DOHH2 (cell line): ENCODE measurements around the gene PEAR1.

Source experiments
- H3F3A ChIP-seq: fragments of 200-600 bp; sonication (generic), shearing (Covaris generic); 2 replicates; pipeline ENCODE4 v1.6.0; 2016; ENCODE audit warnings: antibody characterized with exemption, mild to moderate bottlenecking; ENCODE audit not compliant: control insufficient read depth, insufficient read depth
- H3K27ac ChIP-seq: fragments of 200-600 bp; sonication (generic); 2 replicates; pipeline ENCODE4 v1.5.1; 2014; ENCODE audit warnings: low read depth, mild to moderate bottlenecking, low read length, moderate library complexity
- H3K27me3 ChIP-seq: fragments of 200-600 bp; sonication (generic); 2 replicates; pipeline ENCODE4 v1.6.1; 2014; ENCODE audit warnings: mild to moderate bottlenecking, low read length, mixed read lengths; ENCODE audit not compliant: control insufficient read depth
- H3K36me3 ChIP-seq: fragments of 200-600 bp; sonication (generic); 2 replicates; pipeline ENCODE4 v1.6.1; 2014; ENCODE audit warnings: mild to moderate bottlenecking, low read length, moderate library complexity, mixed read lengths; ENCODE audit not compliant: control insufficient read depth
- H3K4me1 ChIP-seq: fragments of 200-600 bp; sonication (generic); 2 replicates; pipeline ENCODE4 v1.6.1; 2014; ENCODE audit warnings: mild to moderate bottlenecking, low read length, mixed read lengths; ENCODE audit not compliant: control insufficient read depth
- H3K4me2 ChIP-seq: fragments of 200-600 bp; sonication (generic); 2 replicates; pipeline ENCODE4 v1.6.0; 2014; ENCODE audit warnings: mild to moderate bottlenecking, low read length, moderate library complexity
- H3K4me3 ChIP-seq: fragments of 200-600 bp; sonication (generic); 2 replicates; pipeline ENCODE4 v1.5.1; 2014; ENCODE audit warnings: mild to moderate bottlenecking, low read length, mixed read lengths
- H3K79me2 ChIP-seq: fragments of 200-600 bp; sonication (generic); 2 replicates; pipeline ENCODE4 v1.6.1; 2014; ENCODE audit warnings: mild to moderate bottlenecking, low read length, mixed read lengths; ENCODE audit not compliant: control insufficient read depth
- H3K9me2 ChIP-seq: fragments of 200-600 bp; sonication (generic); replicated peaks from 2 replicates; pipeline ENCODE4 v1.6.1; 2014; ENCODE audit warnings: mild to moderate bottlenecking, low read length, mixed read lengths; ENCODE audit not compliant: control insufficient read depth
- H3K9me3 ChIP-seq: fragments of 200-600 bp; sonication (generic); 2 replicates; pipeline ENCODE4 v1.6.1; 2014; ENCODE audit warnings: antibody characterized with exemption, low read length, mixed read lengths; ENCODE audit not compliant: control insufficient read depth, insufficient read depth
- H4K20me1 ChIP-seq: fragments of 200-600 bp; sonication (generic); 2 replicates; pipeline ENCODE4 v1.6.0; 2014; ENCODE audit warnings: low read depth, mild to moderate bottlenecking, antibody characterized with exemption, low read length, moderate library complexity; ENCODE audit not compliant: control insufficient read depth, insufficient read depth
- EZH2phosphoT487 ChIP-seq: fragments of 200-600 bp; sonication (generic); IDR thresholded peaks from 2 replicates; pipeline ENCODE4 v1.6.1; 2017; ENCODE audit warnings: borderline replicate concordance, mild to moderate bottlenecking, antibody characterized with exemption, low read length, moderate library complexity, mixed read lengths
- TF ChIP-seq, protein P1 (sequence below): fragments of 200-600 bp; sonication (generic); IDR thresholded peaks from one replicate; pipeline ENCODE4 v1.5.1; 2014; ENCODE audit warnings: antibody characterized with exemption, mild to moderate bottlenecking, low read depth, low read length; ENCODE audit not compliant: poor library complexity, severe bottlenecking

The PEAR1 gene

DNA sequence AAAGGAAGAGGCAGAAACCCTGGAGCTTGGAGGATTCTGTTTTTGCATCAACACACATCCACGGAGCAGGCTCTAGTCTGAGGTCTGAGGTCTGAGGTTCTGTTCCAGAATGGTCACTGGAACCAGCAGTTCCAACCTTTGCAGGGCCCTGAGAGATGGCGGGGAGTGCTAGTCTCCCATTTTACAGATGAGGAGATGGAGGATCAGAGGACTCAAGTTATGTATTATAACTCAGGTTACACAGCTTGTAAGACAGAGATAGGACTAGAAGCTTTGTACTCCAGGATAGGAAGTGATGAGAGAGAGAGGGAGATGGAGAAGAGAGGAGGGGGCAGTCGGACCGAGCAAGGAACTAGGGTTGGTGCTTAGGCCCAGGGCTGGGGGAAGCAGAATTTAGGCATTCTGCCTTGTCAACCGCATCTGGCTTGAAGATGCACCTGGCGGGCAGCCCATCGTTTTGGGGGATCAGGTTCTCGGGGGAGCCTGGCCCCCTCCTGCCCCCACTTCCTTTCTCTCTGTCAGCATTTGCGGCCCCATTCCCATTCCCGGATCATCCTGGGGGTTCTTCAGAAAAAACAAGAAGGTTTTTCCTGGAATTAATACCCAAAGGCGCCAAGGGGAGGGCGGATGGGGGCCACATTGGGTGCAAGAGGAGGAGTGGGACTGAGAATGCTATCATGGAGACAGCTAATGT, 5.6 kb downstream of the PEAR1 start:
- Histone ChIP-seq H4K20me1 (0 out of 2 replicates have a peak, but pooled peaks cover 3% of the 10 kb centered on the region), H3K79me2 (no peaks in the 10 kb centered on the region), H3K9me3 (no peaks in the 10 kb centered on the region), H3K4me2 (no peak overlapping the region), H3K36me3 (no peaks in the 10 kb centered on the region), H3K9me2 (no peaks in the 10 kb centered on the region), H3K4me1 (no peaks in the 10 kb centered on the region), H3K27ac (no peak overlapping the region), H3F3A (no peaks in the 10 kb centered on the region), H3K4me3 (no peak overlapping the region), H3K27me3 (peaks cover 34% of the 10 kb centered on the region)
- TF ChIP-seq, protein P1, sequence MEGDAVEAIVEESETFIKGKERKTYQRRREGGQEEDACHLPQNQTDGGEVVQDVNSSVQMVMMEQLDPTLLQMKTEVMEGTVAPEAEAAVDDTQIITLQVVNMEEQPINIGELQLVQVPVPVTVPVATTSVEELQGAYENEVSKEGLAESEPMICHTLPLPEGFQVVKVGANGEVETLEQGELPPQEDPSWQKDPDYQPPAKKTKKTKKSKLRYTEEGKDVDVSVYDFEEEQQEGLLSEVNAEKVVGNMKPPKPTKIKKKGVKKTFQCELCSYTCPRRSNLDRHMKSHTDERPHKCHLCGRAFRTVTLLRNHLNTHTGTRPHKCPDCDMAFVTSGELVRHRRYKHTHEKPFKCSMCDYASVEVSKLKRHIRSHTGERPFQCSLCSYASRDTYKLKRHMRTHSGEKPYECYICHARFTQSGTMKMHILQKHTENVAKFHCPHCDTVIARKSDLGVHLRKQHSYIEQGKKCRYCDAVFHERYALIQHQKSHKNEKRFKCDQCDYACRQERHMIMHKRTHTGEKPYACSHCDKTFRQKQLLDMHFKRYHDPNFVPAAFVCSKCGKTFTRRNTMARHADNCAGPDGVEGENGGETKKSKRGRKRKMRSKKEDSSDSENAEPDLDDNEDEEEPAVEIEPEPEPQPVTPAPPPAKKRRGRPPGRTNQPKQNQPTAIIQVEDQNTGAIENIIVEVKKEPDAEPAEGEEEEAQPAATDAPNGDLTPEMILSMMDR: no peak
- no peak for TF ChIP-seq EZH2phosphoT487

DNA sequence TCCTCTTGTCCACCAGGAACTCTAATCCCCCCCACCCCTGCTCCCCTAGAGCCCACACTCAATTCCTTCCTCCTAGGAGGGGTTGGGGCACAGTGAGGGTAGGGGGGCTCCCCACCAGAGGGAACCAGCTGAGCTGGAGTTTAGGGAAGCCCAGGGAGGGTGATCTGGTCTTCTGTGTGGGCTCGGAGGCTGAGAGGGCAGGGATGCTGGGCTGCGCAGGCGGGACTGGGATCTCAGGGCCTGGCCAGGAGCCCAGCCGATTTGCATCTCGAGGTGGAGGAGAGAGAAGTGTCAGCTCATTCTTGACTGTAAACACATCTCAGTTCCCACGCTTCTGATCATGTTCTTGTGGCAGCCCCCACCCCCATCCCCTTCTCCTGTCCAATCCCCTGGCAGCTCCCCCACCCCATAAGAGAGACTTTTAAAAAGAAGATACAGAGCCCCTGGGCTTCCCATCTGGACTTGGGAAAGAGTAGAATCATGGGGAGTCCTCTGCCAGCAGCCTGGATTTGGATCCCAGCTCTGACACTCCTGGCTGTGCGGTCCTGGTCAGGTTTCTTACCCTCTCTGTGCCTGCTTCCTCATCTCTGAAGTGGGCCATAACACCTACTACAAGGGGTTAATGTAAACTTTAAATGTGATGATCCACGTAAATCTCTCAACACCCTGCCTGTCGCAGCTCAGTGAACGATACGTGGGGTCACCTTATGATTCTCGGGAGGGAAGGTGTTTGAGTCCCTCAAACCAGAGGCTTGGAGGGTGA, 6.6 kb downstream of the PEAR1 start:
- H3K27me3 ChIP-seq: peaks cover 29% of the 10 kb centered on the region
- no peaks in the 10 kb centered on the region for H3K4me1 ChIP-seq
- no peak overlapping the region for H3K4me3 ChIP-seq
- no peaks in the 10 kb centered on the region for H3K9me3 ChIP-seq
- no peaks in the 10 kb centered on the region for H3K79me2 ChIP-seq
- TF ChIP-seq, protein P1: no peak
- TF ChIP-seq EZH2phosphoT487: no peak
- no peak overlapping the region for H3K4me2 ChIP-seq
- 0 out of 2 replicates have a peak, but pooled peaks cover 3% of the 10 kb centered on the region for H4K20me1 ChIP-seq
- H3K27ac ChIP-seq: no peak overlapping the region
- H3K9me2 ChIP-seq: no peaks in the 10 kb centered on the region
- no peaks in the 10 kb centered on the region for H3F3A ChIP-seq
- no peaks in the 10 kb centered on the region for H3K36me3 ChIP-seq

DNA sequence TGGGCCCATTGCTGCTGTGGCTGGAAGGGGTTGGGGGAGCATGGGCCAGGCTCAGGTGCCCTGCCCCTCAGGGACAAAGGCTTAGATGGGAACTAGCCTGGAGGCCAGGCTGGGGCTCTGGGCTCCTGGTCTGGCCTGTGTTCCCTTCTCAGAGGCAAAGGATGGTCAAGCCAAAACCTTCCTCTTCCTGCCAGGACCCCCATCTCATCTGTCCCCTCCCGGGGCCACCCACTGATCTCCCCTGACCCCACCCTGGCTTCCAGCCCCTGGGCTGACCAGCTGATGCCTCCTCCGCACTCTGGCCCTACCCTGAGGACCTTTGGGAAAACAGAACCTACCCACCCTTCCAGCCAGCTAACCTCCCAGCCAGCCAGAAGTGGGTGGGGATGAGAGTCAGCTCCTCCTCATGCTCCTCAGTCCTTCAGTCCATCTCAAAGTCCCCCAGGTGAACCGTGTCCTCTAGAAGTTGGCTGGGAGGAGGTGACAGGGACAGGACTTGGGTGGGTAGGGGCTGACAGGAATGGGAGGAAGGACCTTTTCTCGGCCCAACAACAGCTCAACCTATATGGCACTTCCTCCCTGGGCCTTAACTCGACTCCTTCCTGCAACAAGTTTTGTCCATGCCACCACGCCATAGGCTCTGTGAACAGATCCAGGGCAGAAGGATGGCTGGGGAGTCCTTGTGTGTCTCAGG, 7.5 kb downstream of the PEAR1 start:
- Histone ChIP-seq H3K9me2 (no peaks in the 10 kb centered on the region), H3K36me3 (no peaks in the 10 kb centered on the region), H3K4me2 (no peak overlapping the region), H4K20me1 (0 out of 2 replicates have a peak, but pooled peaks cover 3% of the 10 kb centered on the region), H3K27ac (no peak overlapping the region), H3F3A (no peaks in the 10 kb centered on the region), H3K4me1 (no peaks in the 10 kb centered on the region), H3K4me3 (no peak overlapping the region), H3K9me3 (no peaks in the 10 kb centered on the region), H3K27me3 (peaks cover 29% of the 10 kb centered on the region), H3K79me2 (no peaks in the 10 kb centered on the region)
- TF ChIP-seq, protein P1: no peak
- TF ChIP-seq EZH2phosphoT487: no peak
